C4-2B (cell line): ENCODE data around the gene KIAA0753.

ENCODE experiments used
- H3K27ac ChIP-seq: fragments of 450-650 bp; 2 replicates; pipeline ENCODE4 v1.5.1; 2017
- ZFX ChIP-seq: fragments of 450-650 bp; IDR thresholded peaks from 2 replicates; pipeline ENCODE4 v1.6.1; 2017
- TF ChIP-seq, protein P1 (sequence below): fragments of 450-650 bp; conservative IDR thresholded peaks from 2 replicates; pipeline ENCODE4 v1.5.1; 2017; ENCODE audit warnings: mild to moderate bottlenecking

The KIAA0753 gene

GRCh38 chr17:6648181-6648580 is 7.7 kb upstream of the KIAA0753 start:
- TF ChIP-seq ZFX, result no peak
- TF ChIP-seq, protein P1, sequence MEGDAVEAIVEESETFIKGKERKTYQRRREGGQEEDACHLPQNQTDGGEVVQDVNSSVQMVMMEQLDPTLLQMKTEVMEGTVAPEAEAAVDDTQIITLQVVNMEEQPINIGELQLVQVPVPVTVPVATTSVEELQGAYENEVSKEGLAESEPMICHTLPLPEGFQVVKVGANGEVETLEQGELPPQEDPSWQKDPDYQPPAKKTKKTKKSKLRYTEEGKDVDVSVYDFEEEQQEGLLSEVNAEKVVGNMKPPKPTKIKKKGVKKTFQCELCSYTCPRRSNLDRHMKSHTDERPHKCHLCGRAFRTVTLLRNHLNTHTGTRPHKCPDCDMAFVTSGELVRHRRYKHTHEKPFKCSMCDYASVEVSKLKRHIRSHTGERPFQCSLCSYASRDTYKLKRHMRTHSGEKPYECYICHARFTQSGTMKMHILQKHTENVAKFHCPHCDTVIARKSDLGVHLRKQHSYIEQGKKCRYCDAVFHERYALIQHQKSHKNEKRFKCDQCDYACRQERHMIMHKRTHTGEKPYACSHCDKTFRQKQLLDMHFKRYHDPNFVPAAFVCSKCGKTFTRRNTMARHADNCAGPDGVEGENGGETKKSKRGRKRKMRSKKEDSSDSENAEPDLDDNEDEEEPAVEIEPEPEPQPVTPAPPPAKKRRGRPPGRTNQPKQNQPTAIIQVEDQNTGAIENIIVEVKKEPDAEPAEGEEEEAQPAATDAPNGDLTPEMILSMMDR, result peak; percentile 36
- H3K27ac ChIP-seq, result no peak overlapping the region

DNA sequence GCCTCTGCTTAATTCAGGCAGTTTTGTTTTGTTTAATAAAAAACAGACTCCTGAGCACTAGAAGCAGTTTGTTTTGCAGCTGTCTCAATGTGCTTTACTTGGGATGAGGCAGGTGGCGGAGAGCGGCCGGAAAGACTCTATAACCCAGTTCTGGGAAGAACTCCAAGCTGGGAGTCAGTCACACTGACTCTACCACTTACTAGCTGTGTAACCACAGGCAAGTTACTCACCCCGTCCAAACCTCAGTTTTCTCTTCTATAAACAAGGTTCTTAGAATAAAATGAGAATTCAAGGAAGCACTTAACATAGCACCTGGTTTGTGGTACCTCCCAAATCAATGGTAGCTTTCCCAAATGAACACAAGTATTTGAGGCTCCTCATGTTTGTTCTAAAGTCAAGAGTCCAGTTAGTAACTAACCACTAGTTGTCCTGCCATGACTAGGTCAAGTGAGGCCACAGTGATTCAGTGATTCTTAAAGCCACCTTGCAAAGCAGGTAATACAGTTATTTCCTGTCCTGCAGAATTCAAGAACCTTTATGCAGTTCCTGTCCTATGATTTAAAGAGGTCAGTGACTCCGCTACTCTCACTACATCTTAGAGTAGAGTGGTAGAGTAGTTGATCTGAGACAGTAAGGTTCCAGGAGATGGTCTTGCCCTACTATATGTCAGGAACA is 3.1 kb upstream of the KIAA0753 start:
- TF ChIP-seq ZFX, result no peak
- TF ChIP-seq, protein P1, result no peak
- no peak overlapping the region for H3K27ac ChIP-seq

DNA sequence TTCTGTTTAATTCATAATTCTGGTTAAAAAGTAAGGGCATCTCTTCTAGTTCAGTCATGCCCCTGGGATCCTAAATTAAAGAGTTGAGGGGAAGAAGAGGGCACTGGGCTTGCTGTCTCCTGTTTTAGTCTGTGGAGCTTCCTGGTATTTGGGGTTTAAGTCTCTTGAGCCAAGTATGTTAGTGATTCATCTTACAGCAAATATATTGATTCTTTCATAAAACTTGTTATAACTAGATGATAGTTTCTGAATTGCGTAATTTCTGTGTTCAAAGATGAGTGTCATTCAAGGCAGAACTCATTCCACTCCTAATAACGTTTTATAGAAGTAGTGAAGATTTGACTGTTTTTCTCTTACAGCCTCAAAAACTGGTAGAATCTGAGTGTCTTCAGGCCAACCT is 2.1 kb upstream of the KIAA0753 start:
- TF ChIP-seq ZFX, result no peak
- TF ChIP-seq, protein P1, result no peak

DNA sequence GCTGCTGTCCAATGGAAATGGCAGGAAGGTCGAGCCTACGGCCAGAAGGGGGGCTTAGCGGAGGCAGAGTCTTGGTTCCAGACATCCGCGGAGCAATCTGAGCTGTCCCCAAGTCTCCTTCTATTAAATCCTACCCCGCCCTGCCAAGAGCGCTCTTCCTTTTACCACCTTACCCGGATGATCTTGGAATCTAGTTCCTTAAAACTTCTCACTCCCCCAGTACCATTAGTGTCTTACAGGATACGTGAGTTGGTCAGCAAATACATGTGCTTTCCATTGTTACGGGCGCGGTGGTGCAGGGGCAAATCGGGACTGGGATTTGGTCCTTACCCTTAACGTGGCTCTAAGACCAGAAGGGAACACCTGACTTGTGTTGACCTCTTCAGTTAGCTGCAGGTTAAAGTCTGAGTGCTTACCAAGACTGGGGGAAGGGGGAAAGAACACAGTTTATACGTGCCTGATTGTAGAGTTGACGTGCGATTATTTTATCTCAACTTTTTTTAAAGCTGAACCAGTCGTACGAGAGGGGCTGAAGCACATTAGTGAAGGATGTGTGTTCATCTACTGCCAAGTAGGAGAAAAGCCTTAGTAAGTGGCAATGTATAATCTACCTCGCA is 844 bp upstream of the KIAA0753 start:
- no peak for TF ChIP-seq ZFX
- TF ChIP-seq, protein P1, result no peak
- peak overlapping the region; percentile 90 for H3K27ac ChIP-seq

More for the DNA sequence above, 2.1 kb upstream of the KIAA0753 start:
- no peak overlapping the region for H3K27ac ChIP-seq

DNA sequence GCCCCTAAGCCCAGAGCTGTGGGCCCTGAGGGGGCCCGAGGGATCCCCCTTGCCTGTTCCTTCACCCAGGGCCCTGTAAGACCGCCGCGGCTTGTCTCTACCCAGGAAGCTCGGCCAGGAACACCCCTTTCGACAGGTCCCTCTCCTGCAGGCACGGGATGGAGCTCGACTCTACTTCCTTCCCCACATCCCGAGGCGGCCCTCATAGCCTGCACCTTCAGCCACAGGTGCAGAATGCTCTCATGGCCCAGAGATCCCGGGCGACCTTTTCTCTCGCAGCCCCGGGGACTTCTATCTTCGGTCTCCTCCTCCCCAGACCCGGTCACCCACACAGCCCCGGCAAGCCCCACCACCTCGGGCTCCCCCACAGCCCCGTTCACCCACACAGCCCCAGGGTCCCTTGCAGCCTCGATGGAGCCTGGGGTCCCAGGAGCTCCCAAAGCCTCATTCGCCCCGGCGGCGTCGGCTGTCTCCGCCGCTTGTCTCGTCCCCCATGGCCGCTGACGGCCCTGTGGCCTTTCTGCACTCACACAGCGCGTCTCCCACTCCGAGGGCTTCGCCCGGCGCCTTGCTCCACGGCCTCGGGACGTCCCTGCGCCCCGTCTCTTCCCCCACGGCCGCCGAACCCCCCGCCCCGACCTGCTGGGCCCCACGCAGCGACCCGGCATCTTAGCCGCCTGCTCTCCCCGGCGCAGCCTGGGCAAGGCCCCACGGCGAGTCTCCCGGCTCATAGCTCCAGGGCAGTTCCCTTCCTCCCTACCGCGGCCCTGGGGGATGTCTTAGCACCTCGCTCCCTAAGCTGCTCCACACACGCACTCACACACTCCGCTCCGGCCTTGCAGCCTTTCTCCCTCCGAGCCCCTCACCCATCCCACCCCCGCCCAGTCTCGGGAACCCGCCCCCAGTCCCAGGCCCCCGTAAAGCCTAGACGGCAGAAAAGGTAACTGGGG is 650 bp downstream of the KIAA0753 start:
- TF ChIP-seq ZFX, result no peak
- TF ChIP-seq, protein P1, result no peak
- H3K27ac ChIP-seq, result peak overlapping the region; percentile 90

GRCh38 chr17:6639014-6639585 is 1.4 kb downstream of the KIAA0753 start:
- TF ChIP-seq, protein P1, result no peak
- TF ChIP-seq ZFX, result no peak
- peak overlapping the region; percentile 90 for H3K27ac ChIP-seq
